ENCODE data around the gene TMEM17.
"Not testable (repeated sequence)": the region's sequence is repeated elsewhere in the genome, so short reads cannot be mapped to it uniquely, and the experiment has no call there.

TMEM17 gene

DNA sequence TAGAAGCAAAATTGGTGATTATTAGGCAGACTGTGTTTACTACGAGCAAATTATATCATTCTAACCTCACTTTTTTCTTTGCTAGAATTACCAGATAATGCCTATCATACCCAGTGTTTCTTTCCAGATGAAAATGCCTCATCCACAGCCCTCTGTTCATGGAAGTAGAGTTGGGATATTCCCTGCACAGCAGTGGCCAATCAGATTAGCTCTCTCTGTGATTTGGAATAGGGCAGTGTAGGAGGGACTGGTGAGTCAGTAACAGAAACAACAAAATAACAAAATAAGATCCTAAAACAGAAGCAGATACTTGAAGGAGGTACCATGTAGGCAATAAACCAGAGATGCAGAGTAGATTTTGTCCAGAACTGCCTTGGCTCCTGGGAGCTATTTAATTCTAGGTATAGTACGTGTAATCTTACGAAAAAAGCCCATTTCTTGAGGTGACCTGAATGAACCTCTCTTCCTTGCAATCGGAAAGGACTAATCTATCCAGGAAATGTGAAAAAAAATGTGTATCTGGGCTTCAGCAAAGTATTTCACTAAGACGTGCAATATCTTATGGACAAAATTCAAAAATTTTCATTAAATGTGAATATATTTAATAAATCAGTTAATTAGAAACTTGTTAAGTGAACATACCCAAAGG is 18.4 kb upstream of the TMEM17 start:
- Histone ChIP-seq H2BK5ac (ENCODE audit: low read length) (no peak overlapping the region), H3K36me3 (replicated peaks in 1 of 2; ENCODE audit: control insufficient read depth in 2 of 2, insufficient read depth in 2 of 2, low read length in 2 of 2) (no peaks in the 10 kb centered on the region), H3K4me2 (ENCODE audit: insufficient read depth, low read length, poor library complexity, severe bottlenecking) (no peak overlapping the region), H3K4me1 (ENCODE audit: control insufficient read depth in 2 of 2, insufficient read depth in 1 of 2, low read depth in 1 of 2, low read length in 2 of 2) (no peaks in the 10 kb centered on the region), H3K79me1 (ENCODE audit: low read depth, low read length) (no peaks in the 10 kb centered on the region), H2BK15ac (ENCODE audit: low read length) (no peak overlapping the region), H3K9me3 (replicated peaks in 1 of 2; ENCODE audit: control insufficient read depth in 2 of 2, insufficient read depth in 1 of 2, low read depth in 1 of 2, low read length in 2 of 2) (peaks cover 2 to 6% of the 10 kb centered on the region in 2 donors), H3K9ac (ENCODE audit: low read depth, low read length, poor library complexity) (no peak overlapping the region), H2BK12ac (ENCODE audit: low read length) (no peak overlapping the region), H3K4me3 (ENCODE audit: low read length in 2 of 2) (no peak overlapping the region), H3K18ac (ENCODE audit: low read length) (no peak overlapping the region), H2AFZ (ENCODE audit: low read length) (no peak overlapping the region), H3K14ac (ENCODE audit: low read length) (no peak overlapping the region), H2BK120ac (ENCODE audit: low read depth, low read length) (no peak overlapping the region), H4K91ac (ENCODE audit: low read depth, low read length, poor library complexity) (no peak overlapping the region), H3K27me3 (ENCODE audit: control insufficient read depth in 3 of 3, insufficient read depth in 3 of 3, low read depth in 1 of 3, low read length in 3 of 3) (no peaks in the 10 kb centered on the region), H2AK5ac (ENCODE audit: low read depth, low read length) (no peak overlapping the region), H3K27ac (replicated peaks; ENCODE audit: low read length) (no peak overlapping the region), H3K23ac (ENCODE audit: low read depth, low read length, poor library complexity) (no peak overlapping the region), H4K8ac (ENCODE audit: low read depth, low read length) (no peak overlapping the region), H3K4ac (ENCODE audit: low read length) (no peak overlapping the region)
- WGBS, 2 donors (ENCODE audit: extremely low coverage in 2 of 2, insufficient read length in 2 of 2, insufficient replicate concordance in 1 of 2), result no CpG with 5 or more reads among the region's 5 CpGs
- no peak for DNase-seq (ENCODE audit: low spot score)

DNA sequence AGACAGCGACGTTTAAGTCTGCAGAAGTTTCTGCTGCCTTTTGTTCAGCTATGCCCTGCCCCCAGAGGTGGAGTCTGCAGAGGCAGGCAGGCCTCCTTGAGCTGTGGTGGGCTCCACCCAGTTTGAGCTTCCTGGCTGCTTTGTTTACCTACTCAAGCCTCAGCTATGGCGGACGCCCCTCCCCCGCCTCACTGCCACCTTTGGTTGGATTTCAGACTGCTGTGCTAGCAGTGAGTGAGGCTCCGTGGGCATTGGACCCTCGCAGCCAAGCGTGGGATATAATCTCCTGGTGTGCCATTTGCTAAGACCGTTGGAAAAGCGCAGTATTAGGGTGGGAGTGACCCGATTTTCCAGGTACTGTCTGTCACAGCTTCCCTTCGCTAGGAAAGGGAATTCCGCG is 15.1 kb upstream of the TMEM17 start:
- not testable (repeated sequence) for H3K9ac ChIP-seq (ENCODE audit: low read depth, low read length, poor library complexity); H3K4me3 ChIP-seq (ENCODE audit: low read length in 2 of 2); H3K9me3 ChIP-seq (replicated peaks in 1 of 2; ENCODE audit: control insufficient read depth in 2 of 2, insufficient read depth in 1 of 2, low read depth in 1 of 2, low read length in 2 of 2); H3K4me1 ChIP-seq (ENCODE audit: control insufficient read depth in 2 of 2, insufficient read depth in 1 of 2, low read depth in 1 of 2, low read length in 2 of 2); H3K27ac ChIP-seq (replicated peaks; ENCODE audit: low read length); H2BK120ac ChIP-seq (ENCODE audit: low read depth, low read length); H3K36me3 ChIP-seq (replicated peaks in 1 of 2; ENCODE audit: control insufficient read depth in 2 of 2, insufficient read depth in 2 of 2, low read length in 2 of 2); H3K4ac ChIP-seq (ENCODE audit: low read length); H2AFZ ChIP-seq (ENCODE audit: low read length); H2AK5ac ChIP-seq (ENCODE audit: low read depth, low read length); H4K8ac ChIP-seq (ENCODE audit: low read depth, low read length); H2BK15ac ChIP-seq (ENCODE audit: low read length); H3K27me3 ChIP-seq (ENCODE audit: control insufficient read depth in 3 of 3, insufficient read depth in 3 of 3, low read depth in 1 of 3, low read length in 3 of 3); H3K4me2 ChIP-seq (ENCODE audit: insufficient read depth, low read length, poor library complexity, severe bottlenecking); H2BK12ac ChIP-seq (ENCODE audit: low read length); DNase-seq (ENCODE audit: low spot score); H4K91ac ChIP-seq (ENCODE audit: low read depth, low read length, poor library complexity); H2BK5ac ChIP-seq (ENCODE audit: low read length); H3K23ac ChIP-seq (ENCODE audit: low read depth, low read length, poor library complexity); H3K18ac ChIP-seq (ENCODE audit: low read length); H3K79me1 ChIP-seq (ENCODE audit: low read depth, low read length); H3K14ac ChIP-seq (ENCODE audit: low read length)
- no CpG with 5 or more reads among the region's 14 CpGs for WGBS, 2 donors (ENCODE audit: extremely low coverage in 2 of 2, insufficient read length in 2 of 2, insufficient replicate concordance in 1 of 2)

DNA sequence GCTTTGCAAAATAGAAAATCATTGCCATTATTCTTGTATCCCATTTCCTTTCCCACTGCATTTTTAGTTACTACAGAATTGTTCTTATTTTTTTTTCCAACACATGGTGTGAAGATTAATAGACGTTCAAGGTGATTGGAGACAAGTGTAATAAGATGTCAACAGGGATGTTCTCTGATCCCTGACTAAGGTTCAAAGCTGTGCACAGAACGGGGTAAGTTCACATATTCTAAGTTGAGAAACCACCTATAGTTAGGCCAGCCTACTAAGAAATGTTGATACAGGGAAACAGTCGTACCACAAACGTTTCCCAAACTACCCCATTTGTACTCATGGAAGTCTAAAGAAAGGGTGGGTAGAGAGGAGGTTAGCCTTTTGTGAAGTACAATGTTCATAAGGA is 6.4 kb upstream of the TMEM17 start:
- Histone ChIP-seq H3K9ac (ENCODE audit: low read depth, low read length, poor library complexity) (no peak overlapping the region), H2AFZ (ENCODE audit: low read length) (no peak overlapping the region), H3K27ac (replicated peaks; ENCODE audit: low read length) (no peak overlapping the region), H4K91ac (ENCODE audit: low read depth, low read length, poor library complexity) (no peak overlapping the region), H3K9me3 (replicated peaks in 1 of 2; ENCODE audit: control insufficient read depth in 2 of 2, insufficient read depth in 1 of 2, low read depth in 1 of 2, low read length in 2 of 2) (no peaks in the 10 kb centered on the region), H3K18ac (ENCODE audit: low read length) (no peak overlapping the region), H2BK120ac (ENCODE audit: low read depth, low read length) (no peak overlapping the region), H3K4me1 (ENCODE audit: control insufficient read depth in 2 of 2, insufficient read depth in 1 of 2, low read depth in 1 of 2, low read length in 2 of 2) (no peaks in the 10 kb centered on the region), H3K27me3 (ENCODE audit: control insufficient read depth in 3 of 3, insufficient read depth in 3 of 3, low read depth in 1 of 3, low read length in 3 of 3) (no peaks in the 10 kb centered on the region), H2BK12ac (ENCODE audit: low read length) (no peak overlapping the region), H3K23ac (ENCODE audit: low read depth, low read length, poor library complexity) (no peak overlapping the region), H4K8ac (ENCODE audit: low read depth, low read length) (no peak overlapping the region), H3K79me1 (ENCODE audit: low read depth, low read length) (no peaks in the 10 kb centered on the region), H3K36me3 (replicated peaks in 1 of 2; ENCODE audit: control insufficient read depth in 2 of 2, insufficient read depth in 2 of 2, low read length in 2 of 2) (no peaks in the 10 kb centered on the region), H2BK5ac (ENCODE audit: low read length) (no peak overlapping the region), H3K14ac (ENCODE audit: low read length) (no peak overlapping the region), H2AK5ac (ENCODE audit: low read depth, low read length) (no peak overlapping the region), H3K4me3 (ENCODE audit: low read length in 2 of 2) (no peak overlapping the region), H2BK15ac (ENCODE audit: low read length) (no peak overlapping the region), H3K4ac (ENCODE audit: low read length) (no peak overlapping the region), H3K4me2 (ENCODE audit: insufficient read depth, low read length, poor library complexity, severe bottlenecking) (no peak overlapping the region)
- WGBS, 2 donors (ENCODE audit: extremely low coverage in 2 of 2, insufficient read length in 2 of 2, insufficient replicate concordance in 1 of 2), result no CpG with 5 or more reads among the region's 4 CpGs
- no peak for DNase-seq (ENCODE audit: low spot score)

DNA sequence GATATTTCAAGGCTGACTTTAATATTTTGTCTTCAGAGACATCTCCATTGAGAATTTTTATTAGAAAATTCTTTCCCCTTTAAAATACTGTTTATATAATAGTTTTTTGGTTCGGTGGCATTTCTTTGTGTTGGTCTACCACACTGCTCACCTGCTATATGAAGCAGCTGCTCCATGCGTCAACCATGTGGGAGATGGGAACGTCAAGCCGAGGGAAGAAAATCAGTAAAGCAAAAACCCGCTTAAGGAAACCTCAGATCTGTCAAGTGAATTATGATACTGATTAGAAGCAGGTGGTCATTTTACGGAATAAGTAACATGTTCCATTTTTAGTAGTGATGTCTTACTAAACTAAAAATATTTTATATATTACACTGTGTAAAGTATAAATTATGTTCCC is 5.6 kb upstream of the TMEM17 start:
- Histone ChIP-seq H2BK120ac (ENCODE audit: low read depth, low read length) (no peak overlapping the region), H3K18ac (ENCODE audit: low read length) (no peak overlapping the region), H3K23ac (ENCODE audit: low read depth, low read length, poor library complexity) (no peak overlapping the region), H2AK5ac (ENCODE audit: low read depth, low read length) (no peak overlapping the region), H2BK12ac (ENCODE audit: low read length) (no peak overlapping the region), H4K8ac (ENCODE audit: low read depth, low read length) (no peak overlapping the region), H2AFZ (ENCODE audit: low read length) (no peak overlapping the region), H2BK5ac (ENCODE audit: low read length) (no peak overlapping the region), H3K9me3 (replicated peaks in 1 of 2; ENCODE audit: control insufficient read depth in 2 of 2, insufficient read depth in 1 of 2, low read depth in 1 of 2, low read length in 2 of 2) (no peaks in the 10 kb centered on the region), H2BK15ac (ENCODE audit: low read length) (no peak overlapping the region), H3K4me1 (ENCODE audit: control insufficient read depth in 2 of 2, insufficient read depth in 1 of 2, low read depth in 1 of 2, low read length in 2 of 2) (no peaks in the 10 kb centered on the region), H3K79me1 (ENCODE audit: low read depth, low read length) (no peaks in the 10 kb centered on the region), H4K91ac (ENCODE audit: low read depth, low read length, poor library complexity) (no peak overlapping the region), H3K36me3 (replicated peaks in 1 of 2; ENCODE audit: control insufficient read depth in 2 of 2, insufficient read depth in 2 of 2, low read length in 2 of 2) (no peaks in the 10 kb centered on the region), H3K27me3 (ENCODE audit: control insufficient read depth in 3 of 3, insufficient read depth in 3 of 3, low read depth in 1 of 3, low read length in 3 of 3) (no peaks in the 10 kb centered on the region), H3K9ac (ENCODE audit: low read depth, low read length, poor library complexity) (no peak overlapping the region), H3K4me3 (ENCODE audit: low read length in 2 of 2) (no peak overlapping the region), H3K14ac (ENCODE audit: low read length) (no peak overlapping the region), H3K4me2 (ENCODE audit: insufficient read depth, low read length, poor library complexity, severe bottlenecking) (no peak overlapping the region), H3K4ac (ENCODE audit: low read length) (no peak overlapping the region), H3K27ac (replicated peaks; ENCODE audit: low read length) (no peak overlapping the region)
- no CpG with 5 or more reads among the region's 6 CpGs for WGBS, 2 donors (ENCODE audit: extremely low coverage in 2 of 2, insufficient read length in 2 of 2, insufficient replicate concordance in 1 of 2)
- DNase-seq (ENCODE audit: low spot score), result no peak

All from neuronal stem cell (in vitro differentiated cells).